IMR-90 (cell line): ENCODE measurements around the gene IWS1. TPM values are rescaled to one million over a fixed set of nuclear protein-coding genes. Genes with fewer than 3 reads are reported as not detected.
"Not testable (repeated sequence)": the region's sequence is repeated elsewhere in the genome, so short reads cannot be mapped to it uniquely, and the experiment has no call there.

Source experiments
- ATAC-seq: fragments of 200-7000 bp; cut with Tn5 transposase; 2 replicates; pipeline ENCODE4 v1.9.1; 2020; ENCODE audit warnings: low read depth, mild to moderate bottlenecking, moderate library complexity
- BruUV-seq: library from RNA; stranded (reverse); fragments of 400-500 nt; replicated peaks from 2 replicates; lab custom pipeline; 2021; lab: Mats Ljungman, UMichigan
- CTCF ChIA-PET: fragments of 300-600 bp; formaldehyde crosslinking; extraction: SDS; loops from one replicate; lab custom pipeline; 2021; ENCODE audit warnings: antibody characterized with exemption; lab: Yijun Ruan, JAX
- POLR2A ChIA-PET: fragments of 300-600 bp; sonication (Branson Sonifier 250); formaldehyde crosslinking; loops from one replicate; lab custom pipeline; 2022; ENCODE audit warnings: antibody characterized with exemption; ENCODE audit not compliant: unreplicated experiment; lab: Charles Lee
- DNase-seq: peaks from one replicate; pipeline ENCODE4 v3.0.0; 2013
- H2AFZ ChIP-seq: replicated peaks from 2 replicates; pipeline ENCODE3; 2013; ENCODE audit warnings: low read length, mild to moderate bottlenecking; ENCODE audit not compliant: poor library complexity
- H2AK5ac ChIP-seq: 2 replicates; pipeline ENCODE4 v1.6.1; 2013; ENCODE audit warnings: low read depth, low read length, inconsistent platforms
- H2AK9ac ChIP-seq: replicated peaks from 2 replicates; pipeline ENCODE3; 2013; ENCODE audit warnings: mild to moderate bottlenecking, low read depth, low read length, moderate library complexity; ENCODE audit not compliant: poor library complexity
- H2BK120ac ChIP-seq: 2 replicates; pipeline ENCODE4 v1.6.1; 2013; ENCODE audit warnings: low read depth, low read length, inconsistent platforms
- H2BK15ac ChIP-seq: 3 replicates; pipeline ENCODE4 v1.6.1; 2013; ENCODE audit warnings: low read depth, low read length, inconsistent platforms
- H2BK20ac ChIP-seq: 2 replicates; pipeline ENCODE4 v1.6.1; 2013; ENCODE audit warnings: low read depth, mild to moderate bottlenecking, inconsistent platforms, low read length, moderate library complexity
- H2BK5ac ChIP-seq: 2 replicates; pipeline ENCODE4 v1.6.1; 2013; ENCODE audit warnings: mild to moderate bottlenecking, low read depth, low read length, inconsistent platforms; ENCODE audit not compliant: poor library complexity, severe bottlenecking
- H3K14ac ChIP-seq: replicated peaks from 2 replicates; pipeline ENCODE4 v1.6.1; 2013; ENCODE audit warnings: low read depth, low read length, inconsistent platforms
- H3K18ac ChIP-seq: 2 replicates; pipeline ENCODE4 v1.6.1; 2013; ENCODE audit warnings: low read depth, low read length, control low read depth
- H3K23ac ChIP-seq: 2 replicates; pipeline ENCODE4 v1.6.1; 2013; ENCODE audit warnings: low read depth, low read length, inconsistent platforms
- H3K27ac ChIP-seq: 2 replicates; pipeline ENCODE4 v1.5.1; 2013; ENCODE audit warnings: mild to moderate bottlenecking, control low read depth, low read length; ENCODE audit not compliant: insufficient read depth
- H3K27me3 ChIP-seq: 2 replicates; pipeline ENCODE4 v1.6.1; 2013; ENCODE audit warnings: low read length; ENCODE audit not compliant: control insufficient read depth, insufficient read depth
- H3K36me3 ChIP-seq: 2 replicates; pipeline ENCODE4 v1.6.1; 2013; ENCODE audit warnings: low read length, mixed read lengths; ENCODE audit not compliant: control insufficient read depth, insufficient read depth
- H3K4ac ChIP-seq: 2 replicates; pipeline ENCODE4 v1.6.1; 2013; ENCODE audit warnings: low read depth, low read length, inconsistent platforms
- H3K4me1 ChIP-seq: 2 replicates; pipeline ENCODE4 v1.6.1; 2013; ENCODE audit warnings: low read length, mixed read lengths; ENCODE audit not compliant: control insufficient read depth, insufficient read depth
- H3K4me2 ChIP-seq: 2 replicates; pipeline ENCODE4 v1.6.1; 2013; ENCODE audit warnings: low read depth, mild to moderate bottlenecking, control low read depth, low read length, moderate library complexity
- H3K4me3 ChIP-seq: 2 replicates; pipeline ENCODE4 v1.5.1; 2013; ENCODE audit warnings: low read depth, mild to moderate bottlenecking, control low read depth, low read length, moderate library complexity; ENCODE audit not compliant: insufficient read depth
- H3K56ac ChIP-seq: 2 replicates; pipeline ENCODE4 v1.6.1; 2013; ENCODE audit warnings: low read length, inconsistent platforms; ENCODE audit not compliant: insufficient read depth; ENCODE audit errors: extremely low read depth
- H3K79me1 ChIP-seq, 2 experiments: 2 replicates each; pipeline ENCODE4 v1.6.1; 2013; ENCODE audit warnings: low read length in 2 of 2, inconsistent platforms in 1 of 2, low read depth in 1 of 2
- H3K9ac ChIP-seq: 2 replicates; pipeline ENCODE4 v1.6.1; 2013; ENCODE audit warnings: low read depth, low read length, control low read depth
- H3K9me1 ChIP-seq: 2 replicates; pipeline ENCODE4 v1.6.1; 2013; ENCODE audit warnings: low read length, inconsistent platforms; ENCODE audit not compliant: insufficient read depth
- H3K9me3 ChIP-seq: 2 replicates; pipeline ENCODE4 v1.6.1; 2013; ENCODE audit warnings: low read length; ENCODE audit not compliant: control insufficient read depth, insufficient read depth
- H4K20me1 ChIP-seq: 2 replicates; pipeline ENCODE4 v1.6.1; 2013; ENCODE audit warnings: low read length, inconsistent platforms; ENCODE audit not compliant: insufficient read depth
- H4K5ac ChIP-seq: 2 replicates; pipeline ENCODE4 v1.6.1; 2013; ENCODE audit warnings: mild to moderate bottlenecking, low read depth, low read length, control low read depth
- H4K8ac ChIP-seq, 2 experiments: 2 replicates each; pipeline ENCODE4 v1.6.1; 2013; ENCODE audit warnings: low read depth in 2 of 2, low read length in 2 of 2, control low read depth in 1 of 2, inconsistent platforms in 1 of 2
- H4K91ac ChIP-seq: 2 replicates; pipeline ENCODE4 v1.6.1; 2013; ENCODE audit warnings: low read depth, low read length, inconsistent platforms; ENCODE audit not compliant: insufficient read depth
- ELK1 ChIP-seq: fragments of 150-350 bp; IDR thresholded peaks from 2 replicates; pipeline ENCODE4 v1.6.1; 2016; ENCODE audit warnings: low read depth, mild to moderate bottlenecking, low read length, moderate library complexity, borderline replicate concordance
- MAZ ChIP-seq: IDR thresholded peaks from 2 replicates; pipeline ENCODE4 v1.6.1; 2012; ENCODE audit warnings: low read depth, mild to moderate bottlenecking, low read length, improper control_type of control experiment, moderate library complexity, borderline replicate concordance
- MXI1 ChIP-seq: IDR thresholded peaks from 2 replicates; pipeline ENCODE4 v1.6.1; 2012; ENCODE audit warnings: low read depth, mild to moderate bottlenecking, low read length, moderate library complexity, borderline replicate concordance
- RAD21 ChIP-seq: IDR thresholded peaks from 2 replicates; pipeline ENCODE4 v1.6.1; 2012; ENCODE audit warnings: low read length, improper control_type of control experiment
- SMC3 ChIP-seq: fragments of 150-350 bp; IDR thresholded peaks from 2 replicates; pipeline ENCODE4 v1.6.1; 2016; ENCODE audit warnings: low read depth, mild to moderate bottlenecking, antibody characterized with exemption, low read length, moderate library complexity
- USF2 ChIP-seq: fragments of 150-350 bp; IDR thresholded peaks from 2 replicates; pipeline ENCODE4 v1.6.1; 2017; ENCODE audit warnings: mild to moderate bottlenecking, antibody characterized with exemption, low read length, low read depth
- WGBS, 2 experiments: methylation state at CpG; one replicate each; pipeline versions ENCODE4 v1.1.5 to v1.1.7; 2013; ENCODE audit warnings: missing lambda C conversion rate in 2 of 2; ENCODE audit not compliant: insufficient read length in 1 of 2; ENCODE audit errors: extremely low coverage in 2 of 2; 5-methylcytosine and 5-hydroxymethylcytosine counted together
- dilution Hi-C: fragments of 300-500 bp; cut with HindIII; formaldehyde crosslinking; loops from one replicate; pipeline ENCODE4 v1.14.3; 2018; ENCODE audit warnings: low sequenced_read_pairs; ENCODE audit not compliant: unreplicated experiment
- in situ Hi-C: fragments of 300-500 bp; cut with MboI; formaldehyde crosslinking; loops from 3 replicates; pipeline ENCODE4 v1.14.3; 2019; ENCODE audit warnings: low sequenced_read_pairs, inconsistent platforms, mixed read lengths
- intact Hi-C: fragments of 100-400 bp; cut with micrococcal nuclease; formaldehyde crosslinking; loops from 2 replicates; pipeline ENCODE4 v1.10.0; 2022
- polyA plus RNA-seq, 3 experiments: library from polyadenylated mRNA; depleted of rRNA; stranded (reverse); fragments of >200 nt; gene quantifications; 2 replicates each; pipeline ENCODE4 v1.2.3, GENCODE V29; 2012; ENCODE audit warnings: low replicate concordance in 1 of 3
- total RNA-seq: library from RNA; depleted of rRNA; stranded (reverse); fragments of >200 nt; gene quantifications from 2 replicates; pipeline ENCODE4 v1.2.3, GENCODE V29; 2012

The IWS1 gene
- total and polyA plus RNA-seq, 2 of the 4 experiments (the other 2 are of a cell fraction): 31.5 to 52.5 TPM

GRCh38 chr2:127545189-127545588, 18.9 kb upstream of the IWS1 start:
- BruUV-seq: no TSS peak
- dilution Hi-C loops: no loop called here

GRCh38 chr2:127543013-127543501, 16.8 kb upstream of the IWS1 start:
- no CpG with 5 or more reads among the region's 8 CpGs for WGBS, 2 experiments
- H3K4ac ChIP-seq, BruUV-seq, H3K56ac ChIP-seq, dilution Hi-C loops, in situ Hi-C loops, H3K9me1 ChIP-seq, H4K5ac ChIP-seq, H2BK20ac ChIP-seq, H3K27ac ChIP-seq, H3K4me2 ChIP-seq, H2BK5ac ChIP-seq, H3K9me3 ChIP-seq, H4K8ac ChIP-seq, H2AFZ ChIP-seq, ATAC-seq, H3K4me1 ChIP-seq, H3K79me1 ChIP-seq, H3K23ac ChIP-seq, H3K14ac ChIP-seq, DNase-seq, H3K18ac ChIP-seq, CTCF ChIA-PET, POLR2A ChIA-PET, H3K9ac ChIP-seq, H2AK5ac ChIP-seq, H4K91ac ChIP-seq, H2BK120ac ChIP-seq, H2BK15ac ChIP-seq, H2AK9ac ChIP-seq, H3K4me3 ChIP-seq, H3K36me3 ChIP-seq, H4K20me1 ChIP-seq, intact Hi-C loops: not testable (repeated sequence)
- H3K27me3 ChIP-seq: peaks cover 47% of the 10 kb centered on the region

More at GRCh38 chr2:127545189-127545588, 18.9 kb upstream of the IWS1 start:
- Histone ChIP-seq H3K23ac (no peak overlapping the region), H3K9ac (no peak overlapping the region), H2AFZ (peak overlapping the region; percentile 64), H3K27ac (no peak overlapping the region), H3K27me3 (peaks cover 51% of the 10 kb centered on the region), H3K14ac (no peak overlapping the region), H2BK15ac (no peak overlapping the region), H2BK20ac (no peak overlapping the region), H4K91ac (no peak overlapping the region), H3K36me3 (no peaks in the 10 kb centered on the region), H3K9me3 (no peaks in the 10 kb centered on the region), H2AK5ac (no peak overlapping the region), H3K56ac (no peak overlapping the region), H4K8ac (no peak overlapping the region), H2BK120ac (no peak overlapping the region), H3K4ac (no peak overlapping the region), H2AK9ac (no peak overlapping the region), H4K5ac (no peak overlapping the region), H3K9me1 (peaks cover 3% of the 10 kb centered on the region; the same call in 1 of the 2 replicates), H3K4me2 (no peak overlapping the region), H3K4me1 (no peaks in the 10 kb centered on the region), H2BK5ac (no peak overlapping the region), H3K79me1 (no peaks in the 10 kb centered on the region), H4K20me1 (no peaks in the 10 kb centered on the region), H3K4me3 (no peak overlapping the region), H3K18ac (no peak overlapping the region)
- WGBS, 2 experiments: no CpG with 5 or more reads among the region's 6 CpGs
- in situ Hi-C loops: no loop called here
- POLR2A ChIA-PET: no interaction called here
- ATAC-seq (no peak), DNase-seq (no peak)
- intact Hi-C loops: no loop called here
- no peak for TF ChIP-seq USF2
- TF ChIP-seq MXI1: no peak
- TF ChIP-seq ELK1: no peak
- TF ChIP-seq SMC3: no peak
- TF ChIP-seq RAD21: no peak
- no peak for TF ChIP-seq MAZ
- CTCF ChIA-PET: no interaction called here
